Endometrial microvascular endothelial cells (primary cell): ENCODE measurements around the gene PREP. TPM values are rescaled to one million over a fixed set of nuclear protein-coding genes. Genes with fewer than 3 reads are reported as not detected.
"Not testable (repeated sequence)": the region's sequence is repeated elsewhere in the genome, so short reads cannot be mapped to it uniquely, and the experiment has no call there.

Experiments
- in situ Hi-C: cut with HindIII; loops from 2 replicates; pipeline ENCODE4 v1.10.0; 2017; ENCODE audit warnings: low sequenced_read_pairs, low pct_unique_long_range_greater_than_20kb; ENCODE audit errors: inconsistent ontology term
- total RNA-seq: library from RNA; depleted of rRNA; stranded (reverse); fragments of >200 nt; gene quantifications from one replicate; pipeline ENCODE4 v1.2.3, GENCODE V29; 2015; ENCODE audit errors: inconsistent ontology term

PREP gene
- total RNA-seq, 1 donor from 2014 or later = 29.0 TPM

GRCh38 chr6:105357165-105357564, 45.7 kb downstream of the PREP start:
- in situ Hi-C loops = no loop called here

GRCh38 chr6:105352037-105352617, 50.8 kb downstream of the PREP start:
- in situ Hi-C loops = no loop called here

- in situ Hi-C loops = no loop called here
Observed at GRCh38 chr6:105348897-105349296, 54.0 kb downstream of the PREP start.

GRCh38 chr6:105346052-105346451, 56.8 kb downstream of the PREP start:
- in situ Hi-C loops = no loop called here

- in situ Hi-C loops = no loop called here
Observed at GRCh38 chr6:105345506-105345905, 57.4 kb downstream of the PREP start.

- in situ Hi-C loops = no loop called here
Observed at GRCh38 chr6:105344881-105345370, 58.0 kb downstream of the PREP start.

- in situ Hi-C loops = not testable (repeated sequence)
Observed at GRCh38 chr6:105338350-105338983, 64.4 kb downstream of the PREP start.

- in situ Hi-C loops = no loop called here
Observed at GRCh38 chr6:105336986-105337385, 65.9 kb downstream of the PREP start.

GRCh38 chr6:105332576-105332975, 70.3 kb downstream of the PREP start:
- in situ Hi-C loops = no loop called here

- in situ Hi-C loops = no loop called here
Observed at GRCh38 chr6:105331927-105332326, 71.0 kb downstream of the PREP start.

- in situ Hi-C loops = no loop called here
Observed at GRCh38 chr6:105330913-105331312, 72.0 kb downstream of the PREP start.

- in situ Hi-C loops = no loop called here
Observed at GRCh38 chr6:105330364-105330763, 72.5 kb downstream of the PREP start.

GRCh38 chr6:105326833-105327770, 75.8 kb downstream of the PREP start:
- in situ Hi-C loops = no loop called here

- in situ Hi-C loops = no loop called here
Observed at GRCh38 chr6:105326216-105326615, 76.7 kb downstream of the PREP start.

- in situ Hi-C loops = no loop called here
Observed at GRCh38 chr6:105324386-105324950, 78.4 kb downstream of the PREP start.

GRCh38 chr6:105322499-105323225, 80.2 kb downstream of the PREP start:
- in situ Hi-C loops = no loop called here

- in situ Hi-C loops = no loop called here
Observed at GRCh38 chr6:105321728-105322127, 81.2 kb downstream of the PREP start.

- in situ Hi-C loops = no loop called here
Observed at GRCh38 chr6:105321207-105321606, 81.7 kb downstream of the PREP start.

GRCh38 chr6:105320765-105321164, 82.1 kb downstream of the PREP start:
- in situ Hi-C loops = no loop called here
